K562 (cell line): ENCODE results near the gene NFIL3.

ENCODE experiments used
- HDAC8 ChIP-seq: fragments of 450-650 bp; IDR thresholded peaks from 2 replicates; pipeline ENCODE4 v1.6.1; 2016; ENCODE audit warnings: mild to moderate bottlenecking, missing genetic modification characterization, moderate library complexity, missing compliant biosample characterization
- MAFF ChIP-seq: IDR thresholded peaks from 2 replicates; pipeline ENCODE4 v1.6.1; 2012; ENCODE audit warnings: low read length, improper control_type of control experiment
- PCBP2 ChIP-seq: fragments of 200-400 bp; formaldehyde crosslinking; IDR thresholded peaks from 2 replicates; pipeline ENCODE4 v1.6.1; 2018; ENCODE audit warnings: low read length, low read depth, mild to moderate bottlenecking, moderate library complexity; ENCODE audit not compliant: poor library complexity, severe bottlenecking
- TRIM24 ChIP-seq, 2 experiments: fragments of 450-650 bp; IDR thresholded peaks; 2 replicates each; pipeline ENCODE4 v1.6.1; 2016
- ZNF253 ChIP-seq: fragments of 250-450 bp; sonication (Bioruptor Pico); conservative IDR thresholded peaks from 2 replicates; pipeline ENCODE4 v1.6.1; 2021; ENCODE audit warnings: mild to moderate bottlenecking
- ZNF778 ChIP-seq: fragments of 450-650 bp; formaldehyde crosslinking; IDR thresholded peaks from 2 replicates; pipeline ENCODE4 v1.4.0; 2020; ENCODE audit warnings: mild to moderate bottlenecking, moderate library complexity

GRCh38 chr9:91379426-91379825 is 44.2 kb downstream of the NFIL3 start:
- TF ChIP-seq TRIM24 (IDR thresholded peaks at IDR 0.05) (no peak), ZNF253 (CRISPR knock-in tag) (no peak), MAFF (no peak), PCBP2 (no peak), ZNF778 (CRISPR knock-in tag) (no peak), HDAC8 (no peak)
